HTR-8/SVneo (cell line): ENCODE measurements around the gene POTEC.
A peak's percentile ranks its signal among the peaks of the same experiment; 100 is the strongest.
"Not testable (repeated sequence)": the region's sequence is repeated elsewhere in the genome, so short reads cannot be mapped to it uniquely, and the experiment has no call there.

ENCODE experiments used
- DNase-seq: peaks from one replicate; pipeline ENCODE4 v3.0.0; 2011; ENCODE audit warnings: low spot score, mixed read lengths; ENCODE audit not compliant: insufficient read length
- FAIRE-seq: peaks from 2 replicates; lab custom pipeline; 2011; peaks lifted over from hg19 to GRCh38; lab: Jason Lieb, UNC

POTEC gene

GRCh38 chr18:14543446-14543964 lies at the start of gene POTEC:
TSS of gene POTEC (minus strand) at chr18:14543600. CDS start at chr18:14543146, 454 bp downstream.
- not testable (repeated sequence) for FAIRE-seq

GRCh38 chr18:14577971-14578370 lies 34.6 kb upstream of the POTEC start:
- DNase-seq (no peak), FAIRE-seq (no peak)

More at GRCh38 chr18:14543446-14543964, at the start of gene POTEC:
- DNase-seq: not testable (repeated sequence)

- not testable (repeated sequence) for FAIRE-seq, DNase-seq
Measured at GRCh38 chr18:14559502-14559901, 16.1 kb upstream of the POTEC start.

- FAIRE-seq, DNase-seq: not testable (repeated sequence)
Measured at GRCh38 chr18:14531659-14532058, 11.7 kb downstream of the POTEC start.

GRCh38 chr18:14510707-14511106 lies 32.7 kb downstream of the POTEC start:
- not testable (repeated sequence) for DNase-seq, FAIRE-seq

- FAIRE-seq, DNase-seq: not testable (repeated sequence)
Measured at GRCh38 chr18:14503691-14504090, 39.7 kb downstream of the POTEC start.

GRCh38 chr18:14501894-14502293 lies 41.5 kb downstream of the POTEC start:
- not testable (repeated sequence) for DNase-seq, FAIRE-seq

GRCh38 chr18:14489256-14490014 lies 54.0 kb downstream of the POTEC start:
- DNase-seq, FAIRE-seq: not testable (repeated sequence)

GRCh38 chr18:14488789-14489188 lies 54.6 kb downstream of the POTEC start:
- FAIRE-seq, DNase-seq: not testable (repeated sequence)

- FAIRE-seq, DNase-seq: not testable (repeated sequence)
Measured at GRCh38 chr18:14486926-14487580, 56.3 kb downstream of the POTEC start.

GRCh38 chr18:14479076-14479475 lies 64.3 kb downstream of the POTEC start:
- not testable (repeated sequence) for DNase-seq, FAIRE-seq

GRCh38 chr18:14475520-14475919 lies 67.9 kb downstream of the POTEC start:
- not testable (repeated sequence) for DNase-seq, FAIRE-seq

GRCh38 chr18:14474752-14475151 lies 68.6 kb downstream of the POTEC start:
- not testable (repeated sequence) for FAIRE-seq

GRCh38 chr18:14474007-14474720 lies 69.2 kb downstream of the POTEC start:
- DNase-seq, FAIRE-seq: not testable (repeated sequence)

More at GRCh38 chr18:14474752-14475151, 68.6 kb downstream of the POTEC start:
- not testable (repeated sequence) for DNase-seq

- not testable (repeated sequence) for FAIRE-seq, DNase-seq
Measured at GRCh38 chr18:14473250-14474006, 70.0 kb downstream of the POTEC start.

- not testable (repeated sequence) for DNase-seq, FAIRE-seq
Measured at GRCh38 chr18:14471286-14471685, 72.1 kb downstream of the POTEC start.

GRCh38 chr18:14470446-14470845 lies 73.0 kb downstream of the POTEC start:
- not testable (repeated sequence) for FAIRE-seq, DNase-seq

GRCh38 chr18:14470046-14470445 lies 73.4 kb downstream of the POTEC start:
- not testable (repeated sequence) for FAIRE-seq
- peak; percentile 47 for DNase-seq

GRCh38 chr18:14465989-14466388 lies 77.4 kb downstream of the POTEC start:
- not testable (repeated sequence) for FAIRE-seq, DNase-seq
